Stomach (tissue), 9 donors: Measurements from ENCODE around the gene LDB3. TPM values are rescaled to one million over a fixed set of nuclear protein-coding genes. Genes with fewer than 3 reads are reported as not detected.
A peak's percentile ranks its signal among the peaks of the same experiment; 100 is the strongest.

Experiments
- DNase-seq, 2 donors: peaks; one replicate each; pipeline versions ENCODE4 v3.0.0 to v3.0.0-alpha.2; 2013 to 2019
- H3K27ac ChIP-seq, 5 donors: fragments of 200-600 bp in 4 of 5; sonication (generic) in 4 of 5; one replicate each; pipeline ENCODE4 v1.5.1; 2013 to 2019; ENCODE audit warnings: mild to moderate bottlenecking in 1 of 5, moderate library complexity in 1 of 5
- H3K27me3 ChIP-seq, 3 donors: fragments of 200-600 bp; sonication (generic); one replicate each; pipeline ENCODE4 v1.5.1; 2017 to 2019; ENCODE audit warnings: mixed run types in 1 of 3
- H3K36me3 ChIP-seq, 4 donors: fragments of 200-600 bp; sonication (generic); 1 replicate in 3 of 4; 2 replicates in 1 of 4; pipeline ENCODE4 v1.5.1; 2016 to 2019
- H3K4me1 ChIP-seq, 4 donors: fragments of 200-600 bp; sonication (generic); one replicate each; pipeline ENCODE4 v1.5.1; 2016 to 2019
- H3K4me3 ChIP-seq, 4 donors: fragments of 200-600 bp; sonication (generic) in 3 of 4; one replicate each; pipeline ENCODE4 v1.5.1; 2016 to 2019; ENCODE audit warnings: mild to moderate bottlenecking in 1 of 4
- H3K9me3 ChIP-seq, 4 donors: fragments of 200-600 bp; sonication (generic); one replicate each; pipeline ENCODE4 v1.5.1; 2016 to 2019
- CTCF ChIP-seq, 7 experiments: fragments of 450-650 bp in 4 of 7; fragments of 200-600 bp in 3 of 7; sonication (generic) in 3 of 7; IDR thresholded peaks; one replicate each; pipeline ENCODE4 v1.5.1; 2016 to 2019; ENCODE audit warnings: antibody characterized with exemption in 7 of 7, control low read depth in 2 of 7, mild to moderate bottlenecking in 1 of 7
- EP300 ChIP-seq: sonication (generic); formaldehyde crosslinking; IDR thresholded peaks from one replicate; pipeline ENCODE4 v1.6.1; 2017; ENCODE audit warnings: antibody characterized with exemption
- POLR2A ChIP-seq, 4 donors: fragments of 450-650 bp; IDR thresholded peaks; one replicate each; pipeline ENCODE4 v1.6.1; 2016; ENCODE audit warnings: antibody characterized with exemption in 4 of 4, control low read depth in 2 of 4, mild to moderate bottlenecking in 1 of 4, moderate library complexity in 1 of 4
- POLR2AphosphoS5 ChIP-seq, 3 donors: sonication (generic); formaldehyde crosslinking; IDR thresholded peaks; one replicate each; pipeline ENCODE4 v1.6.1; 2016; ENCODE audit warnings: antibody characterized with exemption in 3 of 3
- WGBS, 5 donors: extraction: QIAGEN DNeasy Blood & Tissue Kit in 3 of 5; methylation state at CpG; one replicate each; pipeline versions ENCODE4 v1.1.5 to v1.1.7; 2013 to 2018; 5-methylcytosine and 5-hydroxymethylcytosine counted together
- intact Hi-C: fragments of 100-400 bp; cut with DNase I; formaldehyde crosslinking; loops from one replicate; pipeline ENCODE4 v1.15.1; 2023; ENCODE audit warnings: low total_unique reads
- polyA plus RNA-seq, 3 donors: library from polyadenylated mRNA; stranded (reverse); fragments of 200-250 nt; gene quantifications; one replicate each; pipeline ENCODE4 v1.2.3, GENCODE V29; 2013
- total RNA-seq, 5 donors: library from RNA; depleted of rRNA; stranded (reverse); fragments of >200 nt; gene quantifications; one replicate each; pipeline versions ENCODE4 v1.1.0 to v1.2.3, GENCODE V29; 2014 to 2016
- donor health status: healthy with polysubstance abuse.
- donor health status: Bipolar disorder and iron deficiency.
- donor health status: healthy.

LDB3 gene
- total and polyA plus RNA-seq, 8 donors = 0.29 to 8.5 (median 2.5) TPM

GRCh38 chr10:86649471-86650150, 18.7 kb upstream of the LDB3 start:
- no peak overlapping the region for H3K4me3 ChIP-seq
- peak in 1 of 2 donors; percentile 11 for DNase-seq
- H3K27ac ChIP-seq = no peak overlapping the region
- TF ChIP-seq POLR2A (IDR thresholded peaks at IDR 0.05) = no peak
- no peak for TF ChIP-seq EP300
- TF ChIP-seq CTCF (IDR thresholded peaks at IDR 0.05) = no peak
- TF ChIP-seq POLR2AphosphoS5 (IDR thresholded peaks at IDR 0.05) = no peak
- H3K27me3 ChIP-seq = no peaks in the 10 kb centered on the region
- 75 to 87% (median 83%) methylated on average over 13 to 17 of the region's 17 CpGs for WGBS, 5 donors
- H3K36me3 ChIP-seq = no peaks in the 10 kb centered on the region
- H3K4me1 ChIP-seq = peaks cover 5 to 22% (median 14%) of the 10 kb centered on the region in 4 donors
- intact Hi-C loops = no loop called here
- no peaks in the 10 kb centered on the region for H3K9me3 ChIP-seq

- H3K27ac ChIP-seq = no peak overlapping the region
- peaks cover 5 to 22% (median 14%) of the 10 kb centered on the region in 4 donors for H3K4me1 ChIP-seq
- TF ChIP-seq CTCF (IDR thresholded peaks at IDR 0.05) (no peak), EP300 (no peak), POLR2A (IDR thresholded peaks at IDR 0.05) (no peak), POLR2AphosphoS5 (IDR thresholded peaks at IDR 0.05) (no peak)
- no peaks in the 10 kb centered on the region for H3K36me3 ChIP-seq
- intact Hi-C loops = no loop called here
- WGBS, 5 donors = 93 to 97% (median 96%) methylated on average over 6 to 8 of the region's 8 CpGs
- DNase-seq = peak in 1 of 2 donors; percentile 13
- no peaks in the 10 kb centered on the region for H3K9me3 ChIP-seq
- H3K27me3 ChIP-seq = no peaks in the 10 kb centered on the region
- no peak overlapping the region for H3K4me3 ChIP-seq
Measured at GRCh38 chr10:86650151-86650550, 18.2 kb upstream of the LDB3 start.

- Histone ChIP-seq H3K4me1 (peaks cover 5 to 22% (median 14%) of the 10 kb centered on the region in 4 donors), H3K36me3 (no peaks in the 10 kb centered on the region), H3K9me3 (no peaks in the 10 kb centered on the region), H3K4me3 (no peak overlapping the region), H3K27ac (no peak overlapping the region), H3K27me3 (no peaks in the 10 kb centered on the region)
- DNase-seq = peak in 1 of 2 donors; percentile 23
- no peak for TF ChIP-seq POLR2A (IDR thresholded peaks at IDR 0.05)
- no peak for TF ChIP-seq CTCF (IDR thresholded peaks at IDR 0.05)
- no peak for TF ChIP-seq POLR2AphosphoS5 (IDR thresholded peaks at IDR 0.05)
- no peak for TF ChIP-seq EP300
- WGBS, 5 donors = 76 to 89% (median 88%) methylated on average over 5 to 8 of the region's 8 CpGs
- intact Hi-C loops = no loop called here
Measured at GRCh38 chr10:86651021-86651471, 17.3 kb upstream of the LDB3 start.

- no peak overlapping the region for H3K27ac ChIP-seq
- intact Hi-C loops = no loop called here
- H3K4me1 ChIP-seq = peaks cover 5 to 22% (median 14%) of the 10 kb centered on the region in 4 donors
- H3K36me3 ChIP-seq = no peaks in the 10 kb centered on the region
- TF ChIP-seq POLR2A (IDR thresholded peaks at IDR 0.05) (no peak), CTCF (IDR thresholded peaks at IDR 0.05) (no peak), POLR2AphosphoS5 (IDR thresholded peaks at IDR 0.05) (no peak), EP300 (no peak)
- DNase-seq = peak in 1 of 2 donors; percentile 16
- H3K9me3 ChIP-seq = no peaks in the 10 kb centered on the region
- no peak overlapping the region for H3K4me3 ChIP-seq
- H3K27me3 ChIP-seq = no peaks in the 10 kb centered on the region
- WGBS, 5 donors = 86 to 91% (median 90%) methylated on average over 14 to 16 of the region's 16 CpGs
Measured at GRCh38 chr10:86651631-86652331, 16.5 kb upstream of the LDB3 start.
